Liver (tissue), 9 donors: ENCODE measurements around the gene GPR18. TPM values are rescaled to one million over a fixed set of nuclear protein-coding genes. Genes with fewer than 3 reads are reported as not detected.

Experiments used
- DNase-seq: peaks from one replicate; pipeline ENCODE4 v3.0.0-alpha.2; 2017; ENCODE audit warnings: low spot score
- H3K27ac ChIP-seq, 2 donors: one replicate each; pipeline ENCODE4 v1.7.0; 2013; ENCODE audit warnings: inconsistent platforms in 2 of 2, low read length in 2 of 2, control low read depth in 1 of 2, low read depth in 1 of 2, mild to moderate bottlenecking in 1 of 2
- H3K27me3 ChIP-seq, 4 donors: one replicate each; pipeline versions ENCODE4 v1.6.1 to v1.7.0; 2013; ENCODE audit warnings: low read length in 3 of 4, inconsistent platforms in 1 of 4, mild to moderate bottlenecking in 1 of 4, moderate library complexity in 1 of 4; ENCODE audit not compliant: control insufficient read depth in 4 of 4, insufficient read depth in 4 of 4
- H3K36me3 ChIP-seq, 4 donors: one replicate each; pipeline versions ENCODE4 v1.6.1 to v1.7.0; 2013; ENCODE audit warnings: low read length in 3 of 4, mild to moderate bottlenecking in 3 of 4, low read depth in 1 of 4, moderate library complexity in 1 of 4; ENCODE audit not compliant: control insufficient read depth in 4 of 4, insufficient read depth in 3 of 4
- H3K4me1 ChIP-seq, 4 donors: one replicate each; pipeline versions ENCODE4 v1.6.1 to v1.7.0; 2013; ENCODE audit warnings: low read length in 3 of 4, mild to moderate bottlenecking in 3 of 4, moderate library complexity in 1 of 4; ENCODE audit not compliant: control insufficient read depth in 4 of 4, insufficient read depth in 4 of 4
- H3K4me3 ChIP-seq, 3 donors: one replicate each; pipeline versions ENCODE4 v1.6.1 to v1.7.0; 2013; ENCODE audit warnings: low read length in 3 of 3, control low read depth in 1 of 3, low read depth in 1 of 3, mild to moderate bottlenecking in 1 of 3
- H3K9ac ChIP-seq, 2 donors: one replicate each; pipeline ENCODE4 v1.7.0; 2013; ENCODE audit warnings: low read length in 2 of 2, mild to moderate bottlenecking in 2 of 2, moderate library complexity in 2 of 2, control low read depth in 1 of 2, low read depth in 1 of 2
- H3K9me3 ChIP-seq, 4 donors: one replicate each; pipeline versions ENCODE4 v1.6.1 to v1.7.0; 2013; ENCODE audit warnings: low read length in 3 of 4; ENCODE audit not compliant: control insufficient read depth in 4 of 4
- EGR1 ChIP-seq, 2 donors: IDR thresholded peaks; 2 replicates each; pipeline ENCODE4 v1.6.1; 2016 to 2018; ENCODE audit warnings: antibody characterized with exemption in 2 of 2, low read depth in 2 of 2
- FOXA1 ChIP-seq: IDR thresholded peaks from 2 replicates; pipeline ENCODE4 v1.6.1; 2016; ENCODE audit warnings: antibody characterized with exemption
- GABPA ChIP-seq, 2 donors: IDR thresholded peaks in 1 of 2; conservative IDR thresholded peaks in 1 of 2; 2 replicates each; pipeline ENCODE4 v1.6.1; 2016; ENCODE audit warnings: antibody characterized with exemption in 2 of 2, mild to moderate bottlenecking in 1 of 2, moderate library complexity in 1 of 2
- HNF4A ChIP-seq, 2 donors: conservative IDR thresholded peaks; 2 replicates each; pipeline ENCODE4 v1.6.1; 2016; ENCODE audit warnings: antibody characterized with exemption in 2 of 2, mild to moderate bottlenecking in 2 of 2
- HNF4G ChIP-seq: IDR thresholded peaks from 2 replicates; pipeline ENCODE4 v1.6.1; 2016; ENCODE audit warnings: antibody characterized with exemption
- JUND ChIP-seq, 2 donors: IDR thresholded peaks; 2 replicates each; pipeline ENCODE4 v1.6.1; 2016; ENCODE audit warnings: antibody characterized with exemption in 2 of 2
- NR2F2 ChIP-seq: IDR thresholded peaks from 2 replicates; pipeline ENCODE4 v1.6.1; 2016; ENCODE audit warnings: antibody characterized with exemption
- RAD21 ChIP-seq, 2 donors: IDR thresholded peaks; 2 replicates each; pipeline ENCODE4 v1.6.1; 2016; ENCODE audit warnings: antibody characterized with exemption in 2 of 2, mild to moderate bottlenecking in 2 of 2
- RXRA ChIP-seq, 2 donors: IDR thresholded peaks; 2 replicates each; pipeline ENCODE4 v1.6.1; 2017 to 2018; ENCODE audit warnings: antibody characterized with exemption in 2 of 2, mild to moderate bottlenecking in 1 of 2
- SP1 ChIP-seq: IDR thresholded peaks from 2 replicates; pipeline ENCODE4 v1.6.1; 2018; ENCODE audit warnings: antibody characterized with exemption, mild to moderate bottlenecking
- TAF1 ChIP-seq: conservative IDR thresholded peaks from 2 replicates; pipeline ENCODE4 v1.6.1; 2016; ENCODE audit warnings: antibody characterized with exemption, mild to moderate bottlenecking
- WGBS: extraction: QIAGEN DNeasy Blood & Tissue Kit; methylation state at CpG from one replicate; pipeline ENCODE4 v1.1.7; 2013; 5-methylcytosine and 5-hydroxymethylcytosine counted together
- polyA plus RNA-seq, 2 donors: library from polyadenylated mRNA; stranded (reverse) in 1 of 2; unstranded in 1 of 2; fragments of 200-250 nt in 1 of 2; fragments of >200 nt in 1 of 2; fragmentation: Nextera tagmentation in 1 of 2; extraction: Ambion mirVana in 1 of 2; gene quantifications; one replicate each; pipeline versions ENCODE4 v1.2.1 to v1.2.3, GENCODE V29; 2013 to 2015
- total RNA-seq, 2 donors: library from RNA; depleted of rRNA; stranded (reverse); fragments of >200 nt; gene quantifications; one replicate each; pipeline ENCODE4 v1.2.3, GENCODE V29; 2014
- TF ChIP-seq, protein P1 (sequence below): IDR thresholded peaks from 2 replicates; pipeline ENCODE4 v1.6.1; 2016; ENCODE audit warnings: antibody characterized with exemption, mild to moderate bottlenecking
- TF ChIP-seq, protein P2 (sequence below): fragments of 150-350 bp; IDR thresholded peaks from 2 replicates; pipeline ENCODE4 v1.5.1; 2017; ENCODE audit warnings: improper control_type of control experiment, low read depth, low read length; ENCODE audit not compliant: missing input control
- TF ChIP-seq, protein P3 (sequence below): IDR thresholded peaks from 2 replicates; pipeline ENCODE4 v1.6.1; 2016; ENCODE audit warnings: antibody characterized with exemption
- TF ChIP-seq, protein P4 (sequence below): IDR thresholded peaks from 2 replicates; pipeline ENCODE4 v1.6.1; 2016; ENCODE audit warnings: antibody characterized with exemption
- TF ChIP-seq, protein P5 (sequence below): IDR thresholded peaks from 2 replicates; pipeline ENCODE4 v1.6.1; 2016; ENCODE audit warnings: antibody characterized with exemption
- donor health status: healthy.
- donor health status: healthy.
- donor health status: healthy.
- donor health status: healthy.
- donor health status: healthy.

The GPR18 gene
- total and polyA plus RNA-seq, 4 donors = 0.13 to 1.0 (median 0.41) TPM

DNA sequence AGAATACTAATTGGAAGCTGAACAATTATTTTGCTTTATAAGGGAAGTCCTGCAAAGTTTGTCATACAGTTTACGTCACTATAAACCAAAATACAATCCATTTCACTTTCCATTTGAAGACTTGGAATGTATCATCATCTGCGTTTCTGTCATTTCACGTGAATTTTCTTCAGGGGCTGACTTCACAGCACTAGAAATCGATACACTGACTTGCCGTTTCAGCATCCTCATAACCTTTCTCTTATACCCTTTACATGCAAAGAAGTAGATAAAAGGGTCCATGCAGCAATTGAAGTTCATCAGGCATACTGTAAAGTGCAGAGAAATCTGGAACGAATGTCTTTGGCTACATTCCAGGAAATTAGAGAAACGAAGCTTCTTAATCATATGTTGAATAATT is 36.8 kb upstream of the GPR18 start (continued):
- TF ChIP-seq, protein P1, sequence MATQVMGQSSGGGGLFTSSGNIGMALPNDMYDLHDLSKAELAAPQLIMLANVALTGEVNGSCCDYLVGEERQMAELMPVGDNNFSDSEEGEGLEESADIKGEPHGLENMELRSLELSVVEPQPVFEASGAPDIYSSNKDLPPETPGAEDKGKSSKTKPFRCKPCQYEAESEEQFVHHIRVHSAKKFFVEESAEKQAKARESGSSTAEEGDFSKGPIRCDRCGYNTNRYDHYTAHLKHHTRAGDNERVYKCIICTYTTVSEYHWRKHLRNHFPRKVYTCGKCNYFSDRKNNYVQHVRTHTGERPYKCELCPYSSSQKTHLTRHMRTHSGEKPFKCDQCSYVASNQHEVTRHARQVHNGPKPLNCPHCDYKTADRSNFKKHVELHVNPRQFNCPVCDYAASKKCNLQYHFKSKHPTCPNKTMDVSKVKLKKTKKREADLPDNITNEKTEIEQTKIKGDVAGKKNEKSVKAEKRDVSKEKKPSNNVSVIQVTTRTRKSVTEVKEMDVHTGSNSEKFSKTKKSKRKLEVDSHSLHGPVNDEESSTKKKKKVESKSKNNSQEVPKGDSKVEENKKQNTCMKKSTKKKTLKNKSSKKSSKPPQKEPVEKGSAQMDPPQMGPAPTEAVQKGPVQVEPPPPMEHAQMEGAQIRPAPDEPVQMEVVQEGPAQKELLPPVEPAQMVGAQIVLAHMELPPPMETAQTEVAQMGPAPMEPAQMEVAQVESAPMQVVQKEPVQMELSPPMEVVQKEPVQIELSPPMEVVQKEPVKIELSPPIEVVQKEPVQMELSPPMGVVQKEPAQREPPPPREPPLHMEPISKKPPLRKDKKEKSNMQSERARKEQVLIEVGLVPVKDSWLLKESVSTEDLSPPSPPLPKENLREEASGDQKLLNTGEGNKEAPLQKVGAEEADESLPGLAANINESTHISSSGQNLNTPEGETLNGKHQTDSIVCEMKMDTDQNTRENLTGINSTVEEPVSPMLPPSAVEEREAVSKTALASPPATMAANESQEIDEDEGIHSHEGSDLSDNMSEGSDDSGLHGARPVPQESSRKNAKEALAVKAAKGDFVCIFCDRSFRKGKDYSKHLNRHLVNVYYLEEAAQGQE = no peak
- TF ChIP-seq, protein P2, sequence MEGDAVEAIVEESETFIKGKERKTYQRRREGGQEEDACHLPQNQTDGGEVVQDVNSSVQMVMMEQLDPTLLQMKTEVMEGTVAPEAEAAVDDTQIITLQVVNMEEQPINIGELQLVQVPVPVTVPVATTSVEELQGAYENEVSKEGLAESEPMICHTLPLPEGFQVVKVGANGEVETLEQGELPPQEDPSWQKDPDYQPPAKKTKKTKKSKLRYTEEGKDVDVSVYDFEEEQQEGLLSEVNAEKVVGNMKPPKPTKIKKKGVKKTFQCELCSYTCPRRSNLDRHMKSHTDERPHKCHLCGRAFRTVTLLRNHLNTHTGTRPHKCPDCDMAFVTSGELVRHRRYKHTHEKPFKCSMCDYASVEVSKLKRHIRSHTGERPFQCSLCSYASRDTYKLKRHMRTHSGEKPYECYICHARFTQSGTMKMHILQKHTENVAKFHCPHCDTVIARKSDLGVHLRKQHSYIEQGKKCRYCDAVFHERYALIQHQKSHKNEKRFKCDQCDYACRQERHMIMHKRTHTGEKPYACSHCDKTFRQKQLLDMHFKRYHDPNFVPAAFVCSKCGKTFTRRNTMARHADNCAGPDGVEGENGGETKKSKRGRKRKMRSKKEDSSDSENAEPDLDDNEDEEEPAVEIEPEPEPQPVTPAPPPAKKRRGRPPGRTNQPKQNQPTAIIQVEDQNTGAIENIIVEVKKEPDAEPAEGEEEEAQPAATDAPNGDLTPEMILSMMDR = no peak
- TF ChIP-seq HNF4A (conservative IDR thresholded peaks at IDR 0.05) = no peak

DNA sequence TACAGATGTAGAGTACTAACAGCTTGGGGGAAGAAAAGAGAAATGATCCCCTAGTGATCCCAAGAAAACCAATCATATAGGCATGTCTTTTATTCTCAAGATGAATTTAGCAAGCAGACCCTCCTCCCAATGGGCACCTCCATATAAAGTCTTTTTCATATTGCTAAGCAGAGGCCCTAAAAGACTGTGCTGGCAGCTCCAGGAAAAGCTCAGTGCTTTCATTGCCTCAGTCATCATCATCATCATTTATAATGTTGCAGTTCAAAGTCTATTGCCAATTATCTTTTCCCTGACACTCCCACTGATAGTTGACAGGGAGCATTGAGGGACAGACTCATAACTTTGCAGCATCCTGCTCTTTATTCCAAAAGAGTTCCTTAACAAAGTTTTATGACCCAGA is 36.0 kb upstream of the GPR18 start:
- TF ChIP-seq FOXA1 (no peak), RAD21 (IDR thresholded peaks at IDR 0.05) (no peak), TAF1 (no peak), HNF4G (no peak)
- TF ChIP-seq, protein P3, sequence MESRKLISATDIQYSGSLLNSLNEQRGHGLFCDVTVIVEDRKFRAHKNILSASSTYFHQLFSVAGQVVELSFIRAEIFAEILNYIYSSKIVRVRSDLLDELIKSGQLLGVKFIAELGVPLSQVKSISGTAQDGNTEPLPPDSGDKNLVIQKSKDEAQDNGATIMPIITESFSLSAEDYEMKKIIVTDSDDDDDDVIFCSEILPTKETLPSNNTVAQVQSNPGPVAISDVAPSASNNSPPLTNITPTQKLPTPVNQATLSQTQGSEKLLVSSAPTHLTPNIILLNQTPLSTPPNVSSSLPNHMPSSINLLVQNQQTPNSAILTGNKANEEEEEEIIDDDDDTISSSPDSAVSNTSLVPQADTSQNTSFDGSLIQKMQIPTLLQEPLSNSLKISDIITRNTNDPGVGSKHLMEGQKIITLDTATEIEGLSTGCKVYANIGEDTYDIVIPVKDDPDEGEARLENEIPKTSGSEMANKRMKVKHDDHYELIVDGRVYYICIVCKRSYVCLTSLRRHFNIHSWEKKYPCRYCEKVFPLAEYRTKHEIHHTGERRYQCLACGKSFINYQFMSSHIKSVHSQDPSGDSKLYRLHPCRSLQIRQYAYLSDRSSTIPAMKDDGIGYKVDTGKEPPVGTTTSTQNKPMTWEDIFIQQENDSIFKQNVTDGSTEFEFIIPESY = no peak
- DNase-seq = no peak

DNA sequence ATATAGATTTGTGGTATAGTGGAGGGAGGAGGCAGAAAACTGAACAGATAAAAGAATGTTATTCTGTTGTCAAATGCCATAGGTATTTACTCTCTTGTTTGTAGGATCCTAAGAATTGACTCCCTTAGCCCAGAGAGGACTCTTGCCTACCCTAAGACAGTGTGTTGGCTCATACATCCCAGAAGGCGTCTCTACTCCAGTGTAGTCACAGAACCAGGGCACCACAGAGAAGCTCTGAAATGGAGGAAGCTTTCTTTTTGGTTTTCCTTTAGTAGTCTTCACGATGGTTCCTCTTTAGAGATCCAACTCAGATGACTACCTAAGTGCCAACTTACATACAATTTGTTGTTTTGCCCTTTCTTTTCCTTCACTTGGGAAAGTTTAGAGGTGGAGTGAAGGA is 35.0 kb upstream of the GPR18 start:
- Histone ChIP-seq H3K4me3 (no peak overlapping the region), H3K36me3 (peaks cover 0 to 3% (median 0%) of the 10 kb centered on the region in 4 donors), H3K9me3 (no peaks in the 10 kb centered on the region), H3K27ac (no peak overlapping the region), H3K4me1 (peaks cover 0 to 2% (median 0%) of the 10 kb centered on the region in 4 donors), H3K9ac (no peak overlapping the region), H3K27me3 (no peaks in the 10 kb centered on the region)
- TF ChIP-seq, protein P4, sequence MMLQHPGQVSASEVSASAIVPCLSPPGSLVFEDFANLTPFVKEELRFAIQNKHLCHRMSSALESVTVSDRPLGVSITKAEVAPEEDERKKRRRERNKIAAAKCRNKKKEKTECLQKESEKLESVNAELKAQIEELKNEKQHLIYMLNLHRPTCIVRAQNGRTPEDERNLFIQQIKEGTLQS = no peak
- TF ChIP-seq, protein P5, sequence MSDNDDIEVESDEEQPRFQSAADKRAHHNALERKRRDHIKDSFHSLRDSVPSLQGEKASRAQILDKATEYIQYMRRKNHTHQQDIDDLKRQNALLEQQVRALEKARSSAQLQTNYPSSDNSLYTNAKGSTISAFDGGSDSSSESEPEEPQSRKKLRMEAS = no peak
- no peak for TF ChIP-seq GABPA (IDR thresholded peaks at IDR 0.05 in 1 of 2, conservative IDR thresholded peaks at IDR 0.05 in 1 of 2)
- no peak for TF ChIP-seq FOXA1
- TF ChIP-seq, protein P2 = no peak
- no peak for TF ChIP-seq TAF1
- TF ChIP-seq RXRA (IDR thresholded peaks at IDR 0.05) = no peak
- TF ChIP-seq NR2F2 = no peak
- no peak for TF ChIP-seq SP1
- TF ChIP-seq EGR1 (IDR thresholded peaks at IDR 0.05; ENCODE audit: low read depth in 2 of 2) = no peak
- TF ChIP-seq JUND (IDR thresholded peaks at IDR 0.05) = no peak
- WGBS = 86% methylated on average over 2 of the region's 2 CpGs
- DNase-seq = no peak

More for the DNA sequence above, 36.0 kb upstream of the GPR18 start:
- no peaks in the 10 kb centered on the region for H3K27me3 ChIP-seq
- no peak overlapping the region for H3K27ac ChIP-seq
- no peak overlapping the region for H3K9ac ChIP-seq
- no peaks in the 10 kb centered on the region for H3K9me3 ChIP-seq
- H3K4me1 ChIP-seq = peaks cover 0 to 2% (median 0%) of the 10 kb centered on the region in 4 donors
- peaks cover 0 to 3% (median 0%) of the 10 kb centered on the region in 4 donors for H3K36me3 ChIP-seq
- no peak overlapping the region for H3K4me3 ChIP-seq
